Adipose tissue (tissue), 3 donors: ENCODE results near the gene HLF. TPM values are rescaled to one million over a fixed set of nuclear protein-coding genes. Genes with fewer than 3 reads are reported as not detected.

Experiments
- H3K27ac ChIP-seq: one replicate; pipeline ENCODE4 v1.5.1; 2013; ENCODE audit warnings: low read depth, low read length
- WGBS, 3 donors: extraction: QIAGEN DNeasy Blood & Tissue Kit; methylation state at CpG; one replicate each; pipeline ENCODE4 v1.1.7; 2013; 5-methylcytosine and 5-hydroxymethylcytosine counted together
- polyA plus RNA-seq, 3 donors: library from polyadenylated mRNA; stranded (reverse); fragments of 200-250 nt; gene quantifications; one replicate each; pipeline ENCODE4 v1.2.3, GENCODE V29; 2013
- donor health status: healthy with polysubstance abuse.
- donor health status: Bipolar disorder and iron deficiency.
- donor health status: healthy.

HLF gene
- polyA plus RNA-seq, 3 donors: 1.9 to 7.4 (median 2.6) TPM

- no peak overlapping the region for H3K27ac ChIP-seq
- 91 to 96% (median 94%) methylated on average over 10 of the region's 10 CpGs for WGBS, 3 donors
Observed at GRCh38 chr17:55299162-55299838, 34.5 kb downstream of the HLF start.

GRCh38 chr17:55299890-55300289 is 35.1 kb downstream of the HLF start:
- WGBS, 3 donors: 95 to 97% (median 95%) methylated on average over 4 of the region's 4 CpGs
- H3K27ac ChIP-seq: no peak overlapping the region

GRCh38 chr17:55300479-55301290 is 35.9 kb downstream of the HLF start:
- no peak overlapping the region for H3K27ac ChIP-seq
- WGBS, 3 donors: 79 to 95% (median 88%) methylated on average over 6 of the region's 6 CpGs

- WGBS, 3 donors: 67 to 74% (median 72%) methylated on average over 6 of the region's 6 CpGs
- H3K27ac ChIP-seq: no peak overlapping the region
Observed at GRCh38 chr17:55301521-55302406, 37.0 kb downstream of the HLF start.

DNA sequence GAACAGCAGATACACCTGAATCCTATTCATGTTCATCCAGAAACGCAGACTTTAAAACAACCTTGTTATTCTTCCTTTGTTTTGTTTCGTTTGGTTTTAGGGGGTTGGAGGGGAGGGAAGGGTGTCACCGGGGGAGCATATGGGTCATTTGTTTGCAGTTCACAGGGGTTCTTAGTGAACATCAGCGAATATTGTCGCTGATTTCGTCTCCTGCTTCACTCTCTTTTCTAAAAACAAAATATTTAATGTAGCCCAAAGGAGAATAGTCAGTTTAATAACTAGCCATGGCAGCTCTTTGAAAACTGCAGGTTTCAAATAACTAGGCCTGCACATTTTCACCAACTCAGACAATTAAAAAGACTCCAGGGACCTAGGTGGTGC is 37.6 kb downstream of the HLF start:
- no peak overlapping the region for H3K27ac ChIP-seq
- 63 to 84% (median 70%) methylated on average over 6 of the region's 6 CpGs for WGBS, 3 donors

- no peak overlapping the region for H3K27ac ChIP-seq
- WGBS, 3 donors: 82 to 89% (median 88%) methylated on average over 3 of the region's 3 CpGs
Observed at GRCh38 chr17:55303008-55303493, 38.3 kb downstream of the HLF start.

DNA sequence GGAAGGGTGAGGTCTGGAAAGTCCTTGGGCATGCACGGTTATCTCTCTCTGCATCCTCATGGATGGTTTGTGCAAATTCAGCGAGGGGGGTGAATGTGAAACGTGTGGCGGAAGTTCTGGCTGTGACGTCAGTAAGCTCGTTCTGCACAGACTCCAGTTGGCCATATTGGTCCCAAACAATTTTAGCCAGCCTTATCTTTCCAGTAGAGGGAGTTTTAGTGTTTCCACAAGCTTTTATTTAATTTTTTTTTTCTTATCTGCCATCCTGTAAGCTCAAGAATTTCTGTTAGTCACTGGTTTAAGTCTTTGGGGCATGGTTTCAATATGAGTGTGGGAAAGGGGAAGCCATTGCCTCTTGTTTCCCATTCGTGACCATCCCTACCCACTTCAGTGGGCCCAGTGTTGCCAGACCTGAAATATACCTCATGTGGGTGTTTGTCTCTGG is 39.0 kb downstream of the HLF start:
- no peak overlapping the region for H3K27ac ChIP-seq
- 84 to 91% (median 84%) methylated on average over 7 of the region's 7 CpGs for WGBS, 3 donors

DNA sequence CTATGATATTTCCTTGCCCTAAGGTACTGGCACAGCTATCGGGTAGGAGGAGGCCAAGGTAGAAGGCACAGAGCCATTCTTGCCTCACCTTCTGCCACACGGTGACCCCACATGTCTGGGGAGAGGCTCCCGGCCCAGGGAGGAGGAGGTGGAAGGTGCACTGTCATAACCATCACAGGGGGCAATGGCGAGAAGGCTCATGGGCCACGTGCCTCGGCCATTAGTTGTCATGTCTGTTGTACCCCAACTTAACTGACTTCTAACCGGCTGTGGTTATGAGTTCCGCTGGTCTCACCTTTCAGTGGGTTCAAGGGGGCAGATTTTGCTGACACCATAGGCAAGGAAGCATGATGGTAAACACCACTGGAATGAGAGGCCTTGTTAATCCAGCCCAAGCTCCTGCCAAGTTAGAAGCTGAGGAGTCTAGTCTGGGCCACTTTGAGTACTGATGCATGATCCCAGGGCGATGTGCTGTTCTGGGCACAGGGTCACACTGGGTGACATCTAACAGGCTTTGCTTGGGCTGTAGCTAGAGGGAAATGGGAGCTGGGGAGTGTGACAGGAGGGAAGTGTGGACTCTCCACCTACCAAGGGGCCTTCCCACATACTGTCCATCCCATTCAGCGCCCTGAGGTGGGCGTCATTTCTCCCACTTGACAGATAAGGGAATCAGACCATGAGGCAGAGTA is 39.6 kb downstream of the HLF start:
- no peak overlapping the region for H3K27ac ChIP-seq
- 82 to 95% (median 93%) methylated on average over 11 of the region's 11 CpGs for WGBS, 3 donors

- no peak overlapping the region for H3K27ac ChIP-seq
- WGBS, 3 donors: 86 to 91% (median 86%) methylated on average over 6 of the region's 6 CpGs
Observed at GRCh38 chr17:55305321-55306087, 40.7 kb downstream of the HLF start.

DNA sequence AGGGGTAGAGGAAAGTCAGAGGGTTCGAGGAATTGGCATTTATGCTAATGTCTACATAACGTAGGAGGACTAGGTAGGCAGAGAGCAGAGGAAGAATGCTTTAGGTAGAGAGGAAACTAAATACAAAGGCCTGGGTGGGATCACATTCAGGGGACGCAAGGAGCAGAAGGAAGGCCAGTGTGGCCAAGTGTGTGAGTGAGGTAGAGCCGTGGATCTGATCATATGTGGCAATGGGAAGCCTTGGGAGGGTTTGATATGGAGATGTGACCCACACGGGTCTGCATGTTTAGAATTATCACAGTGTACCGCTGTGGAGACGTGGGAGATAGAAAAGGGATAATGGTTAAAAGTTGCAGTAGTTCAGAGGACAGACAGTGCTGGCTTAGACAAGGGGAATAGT is 43.1 kb downstream of the HLF start:
- WGBS, 3 donors: 90 to 95% (median 92%) methylated on average over 7 of the region's 7 CpGs
- H3K27ac ChIP-seq: no peak overlapping the region

DNA sequence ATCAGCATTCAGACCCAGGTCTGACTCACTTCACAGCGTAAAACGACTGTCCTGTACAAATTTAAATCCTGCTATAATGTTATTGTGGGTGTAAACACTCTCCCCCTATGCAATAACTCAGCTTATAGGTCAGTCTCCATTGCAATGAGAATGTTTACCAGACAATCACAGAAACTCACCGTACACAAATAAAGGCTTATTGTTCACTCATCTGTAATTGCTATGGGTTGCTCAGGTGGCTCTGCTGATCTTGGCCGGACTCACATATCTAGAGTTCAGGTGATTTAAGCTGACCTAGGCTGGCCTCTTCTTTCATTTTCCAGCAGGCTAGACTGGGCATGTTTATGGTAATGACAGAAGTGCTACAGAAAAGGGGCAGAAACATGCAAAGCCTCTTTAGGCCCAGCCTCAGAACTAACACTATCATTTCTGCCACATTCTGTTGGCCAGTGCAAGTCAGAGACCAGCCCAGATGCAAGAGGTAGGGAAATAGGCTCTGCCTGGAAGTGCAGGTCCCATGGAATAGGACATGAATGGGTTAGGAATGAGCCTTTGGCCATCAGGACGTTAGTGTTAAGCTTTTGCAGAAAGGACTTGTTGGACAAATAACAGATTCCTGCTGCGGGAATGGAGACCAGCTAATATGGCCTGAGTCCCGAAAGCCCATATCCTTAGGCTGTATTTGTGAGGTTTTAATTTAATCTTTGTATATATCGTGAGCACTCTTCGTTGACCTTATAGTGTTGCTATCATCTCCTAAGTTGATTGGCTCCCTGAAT is 44.0 kb downstream of the HLF start:
- 89 to 93% (median 89%) methylated on average over 9 of the region's 9 CpGs for WGBS, 3 donors
- no peak overlapping the region for H3K27ac ChIP-seq

DNA sequence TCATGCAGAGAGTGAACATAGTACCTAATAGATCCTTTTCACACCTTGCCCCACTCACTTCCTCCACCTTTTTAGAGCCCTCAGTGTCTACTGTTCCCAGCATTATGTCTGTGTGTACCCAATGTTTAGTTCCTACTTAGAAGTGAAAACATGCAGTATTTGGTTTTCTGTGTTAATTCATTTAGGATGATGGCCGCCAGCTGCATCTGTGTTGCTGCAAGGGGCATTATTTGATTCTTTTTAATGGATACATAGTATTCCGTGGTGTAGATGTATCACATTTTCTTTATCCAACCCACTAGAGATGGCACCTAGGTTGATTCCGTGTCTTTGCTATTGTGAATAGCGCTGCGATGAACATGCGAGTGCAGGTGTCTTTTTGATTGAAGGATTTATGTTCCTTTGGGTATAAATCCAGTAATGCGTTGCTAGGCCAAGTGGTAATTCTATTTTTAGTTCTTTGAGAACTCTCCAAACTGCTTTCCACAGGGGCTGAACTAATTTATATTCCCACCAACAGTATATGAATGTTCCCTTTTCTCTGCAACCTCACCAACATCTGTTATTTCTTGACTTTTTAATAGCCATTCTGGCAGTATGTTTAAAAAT is 47.1 kb downstream of the HLF start:
- 90 to 95% (median 92%) methylated on average over 7 of the region's 7 CpGs for WGBS, 3 donors

GRCh38 chr17:55312852-55313251 is 48.1 kb downstream of the HLF start:
- 93 to 95% (median 93%) methylated on average over 3 of the region's 3 CpGs for WGBS, 3 donors
- H3K27ac ChIP-seq: no peak overlapping the region

More for the DNA sequence above, 47.1 kb downstream of the HLF start:
- no peak overlapping the region for H3K27ac ChIP-seq

GRCh38 chr17:55314061-55314783 is 49.5 kb downstream of the HLF start:
- 78 to 85% (median 84%) methylated on average over 8 of the region's 8 CpGs for WGBS, 3 donors
- H3K27ac ChIP-seq: no peak overlapping the region

- no peak overlapping the region for H3K27ac ChIP-seq
- WGBS, 3 donors: 90 to 94% (median 90%) methylated on average over 8 of the region's 8 CpGs
Observed at GRCh38 chr17:55314784-55315491, 50.2 kb downstream of the HLF start.
